Panc1 (cell line): ENCODE measurements around the gene ADIG.

ENCODE experiments used
- CTCF ChIP-seq: fragments of 450-650 bp; IDR thresholded peaks from 2 replicates; pipeline ENCODE4 v1.5.1; 2017; ENCODE audit warnings: mild to moderate bottlenecking
- REST ChIP-seq, 2 experiments: IDR thresholded peaks; 2 replicates each; pipeline ENCODE4 v1.6.1; 2011 to 2012; ENCODE audit warnings: low read depth in 2 of 2, control low read depth in 1 of 2, low read length in 1 of 2, mild to moderate bottlenecking in 1 of 2, moderate library complexity in 1 of 2; ENCODE audit not compliant: insufficient read depth in 1 of 2

DNA sequence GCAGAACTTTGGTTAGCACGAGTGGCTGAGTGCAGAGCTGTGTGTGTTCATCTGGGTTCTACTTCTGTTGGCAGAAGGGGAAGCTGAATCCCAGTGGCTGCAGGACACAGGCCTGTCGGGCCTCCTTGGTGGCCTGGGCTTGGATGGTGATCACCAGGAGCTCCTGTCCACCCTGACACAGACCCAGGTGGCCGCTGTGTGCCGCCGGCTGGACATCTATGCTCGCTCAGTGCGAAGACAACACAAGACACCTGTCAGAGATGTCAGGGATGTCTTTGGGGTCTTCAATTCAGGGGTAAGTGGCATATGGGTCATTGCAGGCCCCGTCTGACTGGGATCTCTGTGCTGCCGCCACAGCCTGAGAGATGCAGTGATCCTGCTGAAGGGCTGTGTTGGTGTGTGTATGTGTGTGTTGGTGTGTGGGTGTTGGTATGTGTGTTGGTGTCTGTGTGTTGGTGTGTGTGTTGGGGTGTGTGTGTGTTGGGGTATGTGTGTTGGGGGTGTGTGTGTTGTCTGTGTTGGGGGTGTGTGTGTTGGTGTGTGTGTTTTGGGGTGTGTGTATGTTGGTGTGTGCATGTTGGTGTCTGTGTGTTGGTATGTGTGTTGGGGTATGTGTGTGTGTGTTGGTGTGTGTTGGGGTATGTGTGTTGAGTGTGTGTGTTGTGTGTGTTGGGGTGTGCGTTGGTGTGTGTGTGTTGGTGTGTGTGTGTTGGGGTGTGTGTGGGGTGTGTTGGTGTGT is 46.1 kb downstream of the ADIG start:
- TF ChIP-seq CTCF (no peak), REST (IDR thresholded peaks at IDR 0.05; ENCODE audit: insufficient read depth in 1 of 2, low read depth in 2 of 2, low read length in 1 of 2) (no peak)
